Stimulated activated CD4-positive, alpha-beta T cell treated with anti-CD3 and anti-CD28 coated beads, Interleukin-1b, Interleukin-23, amount 100 ng/mL, for 48 hours (primary cell): ENCODE results near the gene ERFL.

Experiments
- DNase-seq: peaks from one replicate; pipeline ENCODE4 v3.0.0-alpha.2; 2020

ERFL gene

DNA sequence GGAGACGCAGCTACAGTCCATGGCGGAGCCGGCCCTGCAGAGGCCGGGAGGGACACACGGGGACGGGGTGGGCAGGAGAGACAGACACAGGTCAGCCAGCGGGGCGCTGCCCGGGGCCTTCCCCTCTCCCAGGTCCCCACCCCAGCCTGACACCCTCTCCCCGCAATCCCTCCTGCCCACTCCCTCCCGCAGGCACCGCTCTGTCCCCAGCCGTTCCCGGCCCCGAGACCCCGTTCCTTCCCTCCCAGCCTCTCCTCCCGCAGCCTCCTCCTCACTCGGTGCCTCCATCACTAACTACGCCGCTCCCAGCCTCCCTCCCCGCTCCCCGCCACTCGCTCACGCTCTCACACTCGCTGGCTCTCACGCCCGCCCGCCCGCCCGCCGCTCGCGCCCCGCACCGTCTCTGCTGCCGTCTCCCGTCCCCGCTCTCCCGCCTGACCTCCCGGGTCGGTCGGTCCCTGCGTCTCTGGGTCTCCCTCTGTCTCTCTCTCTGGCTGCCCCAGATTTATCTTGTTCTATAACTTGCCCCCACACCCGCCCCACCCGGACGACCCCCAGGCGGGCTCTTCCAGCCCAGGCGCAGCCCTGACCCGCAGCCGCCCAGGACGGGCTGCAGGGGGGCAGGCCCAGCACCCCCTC, 15.2 kb downstream of the ERFL start:
- no peak for DNase-seq

- no peak for DNase-seq
Measured at GRCh38 chr19:41911889-41912731, 16.1 kb downstream of the ERFL start.

GRCh38 chr19:41910992-41911888, 17.0 kb downstream of the ERFL start:
- DNase-seq: no peak

DNA sequence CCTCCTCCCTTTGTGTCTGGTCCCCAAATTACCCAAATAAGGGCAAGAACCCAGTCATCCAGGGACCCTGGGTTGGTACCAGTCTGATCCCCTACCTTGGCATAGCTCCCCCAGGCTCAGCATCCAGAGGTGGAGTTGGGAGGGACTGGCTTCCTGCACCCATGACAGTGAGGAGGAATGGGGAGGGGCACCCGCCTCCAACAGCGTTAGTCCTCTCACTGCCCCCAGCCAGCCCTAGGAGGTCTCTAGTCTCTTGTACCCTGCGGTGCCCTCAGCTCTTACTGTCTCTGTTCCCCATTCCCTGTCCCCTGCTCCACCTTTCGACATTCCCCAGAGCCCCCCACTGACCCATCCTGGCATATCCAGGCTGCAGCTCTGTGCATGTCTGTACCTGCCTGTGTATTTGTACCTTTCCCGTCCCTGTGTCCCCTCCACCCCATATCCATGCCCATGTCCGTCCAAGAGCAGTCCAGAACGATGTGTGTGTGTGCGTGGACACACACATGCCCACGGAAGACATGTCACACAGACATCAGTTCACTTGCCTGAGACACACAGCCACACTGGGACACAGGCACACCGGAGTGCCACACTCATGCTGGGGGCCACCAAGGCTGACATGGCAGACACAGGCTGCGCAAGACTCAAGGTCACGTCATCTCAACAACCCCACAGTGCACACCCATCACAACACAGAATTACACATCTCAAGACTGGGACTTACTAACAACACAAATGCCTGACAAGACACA, 17.8 kb downstream of the ERFL start:
- DNase-seq: no peak

DNA sequence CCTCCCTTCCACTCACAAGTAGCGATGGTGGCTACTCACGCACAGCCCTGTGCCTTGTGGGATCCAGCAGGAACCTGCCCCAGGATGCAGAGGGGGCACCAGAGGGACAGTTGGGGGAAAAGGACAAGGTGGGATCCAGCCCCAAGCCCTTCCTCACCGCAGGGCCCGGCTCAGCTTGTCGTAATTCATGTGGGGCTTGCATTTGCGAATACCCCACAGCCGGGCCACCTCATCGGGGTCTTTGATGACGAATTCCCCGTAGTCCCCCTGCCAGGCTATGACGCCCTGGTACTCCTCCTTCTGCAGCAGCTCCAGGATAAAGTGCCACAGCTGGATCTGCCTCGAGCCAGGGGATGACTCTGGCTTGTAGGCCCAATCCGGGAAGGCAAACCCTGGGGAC, 18.5 kb downstream of the ERFL start:
- no peak for DNase-seq

- no peak for DNase-seq
Measured at GRCh38 chr19:41908724-41909464, 19.4 kb downstream of the ERFL start.

DNA sequence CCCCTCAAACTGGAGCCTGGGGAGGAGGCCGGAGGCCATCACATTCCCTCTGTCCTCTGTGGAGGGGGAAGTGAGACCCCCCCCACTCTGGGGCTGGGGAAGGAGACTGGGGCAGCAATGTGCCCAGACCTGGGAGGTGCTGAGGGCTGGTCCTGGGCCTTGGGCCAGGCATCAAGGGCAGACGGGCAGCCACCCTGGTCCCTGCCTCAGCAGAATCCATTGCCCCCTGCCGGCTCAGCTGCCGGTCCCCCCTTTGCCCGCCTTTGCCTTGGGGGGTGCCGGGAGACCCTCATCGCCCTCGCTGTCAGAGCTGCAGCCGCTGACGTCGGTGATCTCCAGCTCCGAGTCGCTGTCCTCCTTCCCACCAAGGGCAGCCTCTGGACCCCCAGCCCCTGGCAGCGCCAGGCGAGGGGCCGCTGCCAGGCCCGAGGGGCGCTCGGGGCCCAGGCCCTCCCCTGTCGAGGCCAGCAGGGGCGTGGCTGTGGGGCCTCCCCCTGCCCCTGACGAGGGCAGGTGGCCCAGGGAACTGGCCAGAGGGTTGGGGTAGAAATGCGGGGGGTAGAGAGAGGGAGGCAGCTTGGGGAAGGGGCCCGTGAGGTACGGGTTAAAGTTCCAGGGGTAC, 20.1 kb downstream of the ERFL start:
- DNase-seq: no peak

DNA sequence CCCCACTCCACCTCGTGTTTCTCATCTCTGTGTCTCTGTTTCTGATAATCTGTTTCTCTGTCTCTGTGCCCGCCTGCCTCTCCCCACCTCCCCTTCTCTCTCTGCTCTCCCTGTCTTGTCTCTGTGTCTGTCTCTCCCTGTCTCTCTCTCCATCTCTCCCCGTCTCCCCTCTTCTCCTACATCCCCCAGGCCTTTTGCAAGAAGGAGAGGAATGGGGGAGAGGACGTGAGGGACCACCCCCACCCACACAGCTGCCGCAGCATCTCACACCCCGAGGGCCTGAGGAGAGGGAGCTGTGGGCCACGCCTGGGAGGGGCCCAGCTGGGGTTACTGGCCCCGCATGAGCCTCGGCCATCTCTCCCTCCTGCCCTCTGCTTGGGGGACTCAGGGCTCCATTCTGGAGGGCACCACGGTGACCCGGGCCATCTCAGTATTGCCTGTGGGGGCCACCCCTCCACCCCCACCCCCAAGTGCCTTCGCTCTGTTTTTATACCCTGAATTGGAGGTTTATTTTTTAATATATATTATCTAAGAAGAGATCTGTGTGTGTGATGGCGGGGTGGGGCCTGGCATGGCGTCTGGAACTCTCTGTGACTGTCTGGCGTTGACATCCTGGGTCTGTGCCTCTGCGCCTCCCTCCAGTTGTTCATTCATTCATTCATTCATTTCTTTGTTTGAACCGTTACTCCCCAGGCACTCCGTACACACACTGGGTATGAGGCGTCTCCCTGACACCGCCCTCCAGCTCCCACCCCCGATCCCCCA, 21.2 kb downstream of the ERFL start:
- DNase-seq: no peak

DNA sequence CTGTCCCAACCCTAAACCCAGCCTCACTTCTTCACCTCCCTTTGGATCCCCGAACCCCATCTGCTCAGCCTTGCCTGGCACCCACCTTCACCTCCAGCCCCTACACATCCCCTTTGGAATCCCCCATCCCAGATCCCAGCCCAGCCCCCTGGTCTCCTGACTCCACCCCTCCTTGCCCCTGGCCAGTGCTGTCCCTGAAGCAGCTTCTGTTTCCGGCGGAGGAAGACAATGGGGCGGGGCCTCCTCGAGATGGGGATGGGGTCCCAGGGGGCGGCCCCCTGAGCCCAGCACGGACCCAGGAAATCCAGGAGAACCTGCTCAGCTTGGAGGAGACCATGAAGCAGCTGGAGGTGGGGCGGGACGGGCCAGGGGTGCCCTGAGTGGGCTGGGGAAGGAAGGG, 22.0 kb downstream of the ERFL start:
- DNase-seq: no peak

DNA sequence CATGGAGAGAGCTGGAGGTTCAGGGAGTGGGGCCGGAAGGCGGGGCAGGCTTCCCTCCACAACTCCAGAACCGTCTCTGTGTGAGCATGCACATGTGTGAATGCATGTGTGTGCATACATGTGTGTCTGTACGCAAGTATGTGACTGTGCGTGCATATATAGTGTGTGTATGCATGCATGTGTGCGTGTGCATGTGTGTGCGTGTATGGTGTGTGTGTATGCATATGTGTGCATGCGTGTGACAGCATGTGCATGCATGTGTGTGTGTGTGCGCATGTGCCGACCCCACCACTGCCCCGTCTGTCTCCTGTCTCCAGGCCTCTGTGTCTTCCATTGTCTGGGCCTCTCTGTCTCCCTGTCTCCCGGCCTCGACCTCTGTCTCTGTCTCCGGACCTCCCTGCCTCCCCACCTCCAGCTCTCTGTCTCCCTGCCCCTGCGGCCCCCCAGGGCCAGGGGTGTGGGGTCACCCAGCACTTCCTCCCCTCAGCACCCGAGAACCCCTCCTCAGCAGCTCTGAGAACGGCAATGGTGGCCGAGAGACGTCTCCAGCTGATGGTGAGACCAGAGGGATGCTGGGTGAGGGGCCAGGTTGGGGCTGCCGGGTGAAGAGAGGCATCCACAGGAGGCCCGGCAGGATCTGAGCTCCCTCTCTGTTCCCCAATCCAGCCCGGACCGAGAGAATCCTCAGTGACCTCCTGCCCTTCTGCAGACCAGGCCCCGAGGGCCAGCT, 22.8 kb downstream of the ERFL start:
- no peak for DNase-seq

- DNase-seq: no peak
Measured at GRCh38 chr19:41904118-41904870, 24.0 kb downstream of the ERFL start.

DNA sequence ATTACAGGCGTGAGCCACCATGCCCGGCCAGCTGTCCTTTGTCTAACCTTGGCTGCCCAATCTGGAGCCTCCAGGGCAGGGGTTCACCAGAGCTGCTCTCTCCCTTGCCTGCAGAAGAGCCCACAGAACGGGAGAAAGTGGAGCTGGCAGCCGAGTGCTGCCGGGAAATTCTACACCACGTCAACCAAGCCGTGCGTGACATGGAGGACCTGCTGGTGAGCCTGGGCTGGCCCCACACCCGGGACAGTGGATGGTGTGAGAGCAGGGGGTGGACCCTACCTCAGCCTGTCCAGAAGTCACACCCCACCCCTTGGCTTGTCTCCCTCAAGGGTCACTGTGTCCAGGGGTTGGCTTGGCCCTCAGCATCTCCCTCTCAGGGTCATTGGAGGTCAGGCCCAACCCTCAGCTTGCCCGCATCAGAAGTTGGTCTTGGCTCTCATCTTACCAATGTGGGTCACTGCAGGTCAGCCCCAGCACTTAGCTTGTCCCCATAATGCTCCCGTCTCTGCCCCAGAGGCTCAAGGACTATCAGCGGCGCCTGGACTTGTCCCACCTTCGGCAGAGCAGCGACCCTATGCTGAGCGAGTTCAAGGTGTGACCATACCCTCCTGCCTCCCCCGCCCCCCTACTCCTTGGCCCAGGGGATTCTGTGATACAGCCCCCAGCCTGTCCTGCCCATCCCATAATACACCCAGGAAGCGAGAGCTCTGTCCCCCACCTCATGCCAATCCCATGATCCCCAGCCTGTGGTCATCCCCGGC, 24.9 kb downstream of the ERFL start:
- DNase-seq: no peak

DNA sequence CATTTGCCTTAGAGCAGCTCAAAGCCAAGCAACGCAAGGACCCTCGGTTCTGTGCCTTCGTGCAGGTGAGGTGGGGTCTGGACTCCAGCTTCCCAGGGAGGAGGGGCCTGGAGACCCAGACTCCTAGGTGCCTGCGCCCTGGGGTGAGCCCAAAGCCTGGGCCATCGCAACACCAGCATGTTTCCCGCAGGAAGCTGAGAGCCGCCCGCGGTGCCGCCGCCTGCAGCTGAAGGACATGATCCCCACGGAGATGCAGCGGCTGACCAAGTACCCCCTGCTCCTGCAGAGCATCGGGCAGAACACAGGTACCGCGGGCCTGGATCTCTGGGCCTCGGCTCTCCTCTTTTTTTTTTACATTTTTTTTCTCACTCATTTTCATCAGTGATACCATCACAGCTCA, 25.7 kb downstream of the ERFL start:
- DNase-seq: no peak

- DNase-seq: no peak
Measured at GRCh38 chr19:41901707-41902360, 26.4 kb downstream of the ERFL start.

DNA sequence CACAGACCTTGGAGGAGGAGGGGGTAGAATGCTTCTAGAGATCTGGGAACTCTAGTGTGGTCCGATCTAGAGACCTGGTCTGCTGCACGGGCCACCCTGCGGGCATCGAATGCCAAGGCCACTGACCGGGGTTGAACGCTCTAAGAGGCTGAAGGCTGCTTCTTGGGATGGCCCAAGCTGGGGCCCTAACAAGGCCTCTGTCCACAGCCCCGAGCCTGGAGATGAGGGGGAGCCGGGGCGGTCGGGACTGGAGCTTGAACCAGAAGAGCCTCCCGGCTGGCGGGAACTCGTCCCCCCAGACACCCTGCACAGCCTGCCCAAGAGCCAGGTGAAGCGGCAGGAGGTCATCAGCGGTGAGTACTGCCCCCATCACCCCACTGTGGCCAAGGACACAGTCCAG, 30.0 kb downstream of the ERFL start:
- no peak for DNase-seq

GRCh38 chr19:41897820-41898219, 30.4 kb downstream of the ERFL start:
- no peak for DNase-seq

DNA sequence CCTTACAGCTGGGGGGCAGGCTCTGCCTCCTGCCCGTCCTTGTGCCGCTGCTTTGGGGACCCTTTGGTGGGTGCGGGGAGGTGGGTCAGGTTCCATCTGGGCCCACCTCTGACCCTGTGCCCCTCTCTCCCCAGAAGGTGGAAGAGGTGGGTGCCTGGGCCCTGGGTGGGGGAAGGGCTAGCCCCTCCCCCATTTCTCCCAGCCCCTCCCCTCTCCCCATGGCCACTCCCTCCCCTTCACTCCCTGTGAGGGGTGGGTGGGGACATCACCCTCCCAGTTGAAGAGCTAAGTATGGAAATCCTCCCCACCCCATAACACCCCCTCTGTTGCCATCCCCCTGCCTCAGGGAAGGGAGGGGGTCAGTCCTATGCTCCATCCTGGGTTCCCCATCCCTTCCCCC, 31.1 kb downstream of the ERFL start:
- DNase-seq: no peak

DNA sequence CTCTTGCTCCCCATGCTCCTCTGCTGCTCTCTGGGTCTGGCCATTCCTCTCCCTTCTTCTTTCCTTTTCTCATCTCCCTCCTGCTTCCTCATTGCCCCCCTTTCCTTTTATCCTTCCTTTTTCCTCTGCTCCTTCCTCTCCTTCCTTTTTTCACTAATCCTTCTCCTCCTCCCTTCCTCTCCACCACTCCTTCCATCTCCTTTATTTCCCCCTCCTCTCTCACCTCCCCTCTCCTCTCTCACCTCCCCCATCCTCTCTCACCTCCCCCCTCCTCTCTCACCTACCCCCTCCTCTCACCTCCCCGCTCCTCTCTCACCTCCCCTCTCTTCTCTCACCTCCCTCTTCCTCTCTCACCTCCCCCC, 31.7 kb downstream of the ERFL start:
- no peak for DNase-seq
